ENCODE measurements around the gene HEPHL1.
"Not testable (repeated sequence)": the region's sequence is repeated elsewhere in the genome, so short reads cannot be mapped to it uniquely, and the experiment has no call there.

The HEPHL1 gene

GRCh38 chr11:94089341-94089740, 68.2 kb downstream of the HEPHL1 start:
- no peak for DNase-seq

- no peak for DNase-seq
Measured at GRCh38 chr11:94090401-94090800, 69.2 kb downstream of the HEPHL1 start.

- no peak for DNase-seq
Measured at GRCh38 chr11:94091091-94091490, 69.9 kb downstream of the HEPHL1 start.

DNA sequence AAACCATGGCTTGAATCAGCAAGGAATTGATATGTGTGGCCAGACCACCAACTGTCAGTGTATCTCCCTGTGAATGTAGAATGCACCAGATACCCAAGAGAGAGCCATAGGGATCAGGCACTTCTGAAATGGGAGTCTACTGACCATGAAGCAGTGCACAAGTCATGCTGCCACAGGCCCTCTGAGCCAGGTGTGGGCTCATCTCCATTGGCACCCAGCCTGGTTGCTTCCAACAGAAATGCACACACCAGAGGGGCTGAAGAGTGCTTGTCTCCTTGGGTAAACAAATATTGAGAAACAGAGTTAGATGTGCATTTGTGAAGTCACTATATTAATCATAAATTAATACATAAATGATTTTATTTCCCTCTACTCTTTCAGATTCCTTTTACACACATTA, 79.1 kb downstream of the HEPHL1 start:
- DNase-seq, result no peak

DNA sequence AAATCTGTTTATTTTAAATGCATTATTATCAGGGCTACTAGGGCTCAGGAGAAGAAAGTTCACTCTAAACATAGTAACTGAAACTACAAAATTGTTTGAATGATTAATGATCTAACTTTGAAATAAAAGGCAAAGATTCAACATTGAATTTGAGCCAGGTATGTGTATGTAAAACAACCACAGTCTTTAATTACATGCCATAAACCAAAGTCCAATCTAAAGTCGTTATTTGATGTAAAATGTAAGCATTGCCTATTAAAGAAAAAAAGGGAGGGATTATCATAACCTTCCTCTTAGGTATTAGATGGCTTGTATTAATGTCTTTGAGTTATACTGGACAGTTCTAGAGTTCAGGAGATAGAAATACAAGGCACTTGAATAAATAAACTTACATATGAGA, 82.3 kb downstream of the HEPHL1 start:
- DNase-seq, result no peak

- DNase-seq, result no peak
Measured at GRCh38 chr11:94104734-94105133, 83.6 kb downstream of the HEPHL1 start.

GRCh38 chr11:94106716-94107115, 85.6 kb downstream of the HEPHL1 start:
- no peak for DNase-seq

DNA sequence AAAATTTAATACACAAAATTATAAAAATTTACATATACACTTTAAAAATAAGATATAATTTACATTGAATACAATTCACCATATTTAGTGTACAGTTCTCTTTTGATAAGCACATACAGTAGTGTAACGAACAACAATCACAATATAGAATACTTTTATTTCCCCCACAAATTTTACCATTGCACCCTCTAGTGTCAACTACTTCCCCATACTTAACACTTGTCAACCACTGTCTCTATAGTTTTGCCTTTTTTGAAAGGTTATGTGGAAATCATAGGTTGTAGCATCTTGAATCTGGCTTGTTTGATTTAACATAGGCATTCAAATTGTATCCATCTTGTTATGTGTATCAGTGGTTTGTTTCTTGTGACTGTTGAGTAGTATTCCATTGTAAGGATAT, 86.2 kb downstream of the HEPHL1 start:
- DNase-seq, result no peak

- DNase-seq, result no peak
Measured at GRCh38 chr11:94111241-94111640, 90.1 kb downstream of the HEPHL1 start.

DNA sequence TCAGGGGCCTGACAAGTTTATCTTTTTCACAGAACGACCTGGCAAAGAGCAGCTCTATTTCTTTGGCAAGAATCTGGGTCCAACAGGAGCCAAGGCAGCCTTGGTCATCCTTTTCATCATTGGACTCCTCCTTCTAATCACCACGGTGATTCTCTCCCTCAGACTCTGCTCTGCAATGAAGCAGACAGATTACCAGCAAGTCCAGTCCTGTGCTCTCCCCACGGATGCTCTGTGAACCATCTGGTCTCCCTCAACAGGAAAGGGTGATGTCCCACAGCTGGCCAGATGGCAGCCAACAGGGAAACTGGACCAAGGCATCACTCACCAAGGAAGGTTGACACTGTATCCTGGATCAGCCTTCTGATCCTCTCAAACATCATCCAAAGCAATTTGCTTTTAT, 90.5 kb downstream of the HEPHL1 start:
- no peak for DNase-seq

DNA sequence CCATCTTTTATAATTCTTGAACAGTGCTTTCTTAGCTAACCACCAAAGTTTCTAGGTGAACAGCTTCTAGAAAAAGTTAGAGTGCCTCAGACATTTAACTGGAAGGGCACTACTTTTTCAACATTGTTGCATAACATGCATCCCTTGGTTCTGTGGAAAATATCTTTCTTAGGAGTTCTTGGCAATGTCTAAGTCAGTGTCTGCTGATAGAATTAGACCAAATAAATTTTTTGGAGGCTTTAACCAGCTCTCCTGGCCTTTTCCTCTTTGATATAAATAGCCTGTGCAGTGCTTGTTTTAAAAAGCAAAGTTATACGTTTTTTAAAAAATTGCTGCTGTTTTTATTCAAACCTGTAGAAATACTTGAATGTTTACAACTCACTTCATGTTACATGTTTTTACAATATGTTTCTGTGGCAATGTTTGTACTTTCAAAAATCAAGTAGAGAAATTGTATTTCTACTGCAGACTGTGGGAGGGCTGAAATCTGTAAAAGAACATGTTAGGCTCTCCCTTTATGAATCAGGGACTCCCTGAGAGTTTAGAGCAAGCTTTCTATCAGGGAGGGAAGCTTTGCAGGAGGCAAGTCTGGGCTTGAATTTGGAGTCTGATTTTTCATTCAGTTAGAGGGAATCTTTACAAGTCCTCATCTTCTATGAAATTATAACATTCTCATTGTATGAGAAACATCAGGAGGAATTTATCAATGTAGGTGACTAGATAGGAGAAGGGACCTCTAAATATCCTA, 91.2 kb downstream of the HEPHL1 start:
- no peak for DNase-seq

- no peak for DNase-seq
Measured at GRCh38 chr11:94117197-94117574, 96.0 kb downstream of the HEPHL1 start.

GRCh38 chr11:94117871-94118270, 96.7 kb downstream of the HEPHL1 start:
- DNase-seq, result no peak

GRCh38 chr11:94119676-94120075, 98.5 kb downstream of the HEPHL1 start:
- DNase-seq, result not testable (repeated sequence)

- DNase-seq, result not testable (repeated sequence)
Measured at GRCh38 chr11:94120516-94120915, 99.4 kb downstream of the HEPHL1 start.

DNA sequence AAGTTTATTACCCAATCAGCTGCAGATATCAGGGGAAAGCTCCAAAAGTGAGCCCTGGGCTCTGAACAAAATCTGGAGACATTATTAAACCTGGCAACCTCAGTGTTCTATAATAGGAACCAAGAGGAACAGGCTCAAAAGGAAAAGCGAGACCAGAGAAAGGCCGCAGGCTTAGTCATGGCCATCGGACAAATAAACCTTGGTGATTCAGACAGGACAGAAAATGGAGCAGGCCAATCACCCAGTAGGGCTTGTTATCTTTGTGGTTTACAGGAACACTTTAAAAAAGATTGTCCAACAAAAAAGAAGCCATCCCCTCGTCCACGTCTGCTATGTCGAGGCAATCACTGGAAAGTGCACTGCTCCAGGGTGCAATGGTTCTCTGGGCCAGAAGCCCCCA, 99.8 kb downstream of the HEPHL1 start:
- no peak for DNase-seq

DNA sequence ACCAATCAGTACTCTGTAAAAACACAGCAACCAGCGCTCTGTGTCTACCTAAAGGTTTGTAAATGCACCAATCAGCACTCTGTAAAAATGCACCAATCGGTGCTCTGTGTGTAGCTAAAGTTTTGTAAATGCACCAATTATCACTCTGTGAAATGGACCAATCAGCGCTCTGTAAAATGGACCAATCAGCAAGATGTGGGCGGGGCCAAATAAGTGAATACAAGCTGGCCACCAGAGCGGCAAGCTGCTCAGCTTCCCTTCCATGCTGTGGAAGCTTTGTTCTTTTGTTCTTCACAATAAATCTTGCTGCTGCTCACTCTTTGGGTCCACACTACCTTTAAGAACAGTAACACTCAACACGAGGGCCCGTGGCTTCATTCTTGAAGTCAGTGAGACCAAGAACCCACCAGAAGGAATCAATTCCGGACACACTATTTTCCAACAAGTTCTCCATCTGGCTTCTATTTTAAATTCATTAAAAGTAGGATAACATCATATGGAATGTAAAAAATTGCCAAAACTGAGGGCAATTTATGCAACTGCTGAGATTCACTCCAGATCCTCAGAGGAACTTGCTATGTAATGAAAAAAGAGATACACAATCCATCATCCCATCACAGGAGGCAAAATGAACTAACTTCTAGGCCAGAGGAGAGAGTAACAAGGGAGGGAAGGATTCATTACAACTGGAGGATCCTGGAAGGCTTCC, 104.4 kb downstream of the HEPHL1 start:
- DNase-seq, result no peak

- no peak for DNase-seq
Measured at GRCh38 chr11:94127638-94128037, 106.5 kb downstream of the HEPHL1 start.

GRCh38 chr11:94128291-94128745, 107.2 kb downstream of the HEPHL1 start:
- DNase-seq, result peak; percentile 69

DNA sequence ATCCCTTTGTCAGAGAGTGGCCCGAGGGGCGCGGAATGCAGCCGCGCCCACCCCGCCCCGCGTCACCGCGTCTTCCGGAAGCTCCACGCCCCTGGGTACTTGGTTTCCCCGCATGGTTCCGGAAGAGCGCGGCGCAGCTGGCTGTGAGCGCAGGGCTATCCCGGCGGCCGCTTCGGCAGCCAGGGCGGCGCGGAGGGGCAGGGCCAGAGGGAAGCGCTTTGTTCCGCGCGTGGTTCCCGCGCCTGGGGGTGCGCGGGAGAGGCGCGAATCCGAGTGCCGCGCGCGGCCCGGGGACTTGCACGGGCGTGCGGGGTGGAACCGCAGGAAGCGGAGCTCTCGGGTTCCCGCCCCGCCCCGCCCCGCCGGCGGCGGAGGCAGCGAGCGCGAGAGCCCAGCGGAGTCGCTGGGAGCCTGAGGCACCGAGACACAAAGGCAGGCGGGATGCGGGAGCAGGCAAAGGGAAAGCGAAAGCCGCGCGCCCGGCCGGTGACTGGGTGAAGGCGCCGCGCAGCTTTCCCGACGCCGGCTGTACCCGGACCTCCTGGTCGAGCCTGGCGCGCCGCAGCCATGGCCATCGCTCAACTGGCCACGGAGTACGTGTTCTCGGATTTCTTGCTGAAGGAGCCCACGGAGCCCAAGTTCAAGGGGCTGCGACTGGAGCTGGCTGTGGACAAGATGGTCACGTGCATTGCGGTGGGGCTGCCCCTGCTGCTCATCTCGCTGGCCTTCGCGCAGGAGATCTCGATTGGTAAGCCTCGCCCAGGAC, 107.8 kb downstream of the HEPHL1 start, which contains the start of gene PANX1:
TSS of gene PANX1 (plus strand) at position 96 of the 766 bp plus-strand sequence. CDS start at position 568, 472 bp downstream.
- peak; percentile 85 for DNase-seq

GRCh38 chr11:94129512-94130297, 108.6 kb downstream of the HEPHL1 start:
- DNase-seq, result no peak

DNA sequence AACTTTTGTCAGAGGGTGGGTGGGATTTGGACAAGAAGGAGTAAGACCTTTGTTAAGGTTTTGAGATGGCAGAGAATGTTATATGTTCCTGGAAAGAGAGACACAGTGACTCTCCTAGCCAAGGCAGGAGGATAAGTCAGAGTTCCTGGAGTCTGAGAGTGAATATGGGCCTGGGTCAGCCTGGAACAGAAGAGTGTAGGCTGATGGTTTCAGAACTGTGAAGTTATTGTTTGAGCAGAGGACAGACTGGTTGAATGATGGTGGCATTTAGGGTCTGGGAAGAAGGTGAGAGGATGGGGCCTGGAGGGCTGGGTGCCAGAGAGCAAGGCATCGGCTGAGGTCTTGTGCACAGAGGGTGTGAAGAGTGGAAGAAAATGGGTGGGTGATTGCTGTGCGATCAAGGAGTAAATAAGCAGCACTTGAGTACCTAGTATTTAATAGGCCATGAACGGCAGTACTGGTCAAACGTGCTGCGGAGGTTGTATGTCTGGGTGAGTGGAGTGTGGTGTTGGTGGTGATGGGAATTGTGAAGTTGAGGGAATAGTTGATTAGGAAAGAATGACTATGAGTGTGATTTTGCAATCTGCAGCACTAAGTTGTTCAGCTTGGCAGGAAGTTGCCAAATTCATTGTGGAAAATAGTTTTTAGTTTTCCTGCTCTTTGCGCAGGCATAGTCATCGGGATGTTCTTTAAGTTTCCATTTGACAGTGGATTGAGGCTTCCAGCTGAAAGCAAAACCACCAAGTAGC, 109.3 kb downstream of the HEPHL1 start:
- no peak for DNase-seq
